Measurements from ENCODE around the gene SLC4A1AP. TPM values are rescaled to one million over a fixed set of nuclear protein-coding genes. Genes with fewer than 3 reads are reported as not detected.

The SLC4A1AP gene
- total and polyA plus RNA-seq, 2 of the 13 experiments (the other 11 are each of a cell fraction or from before 2014, with no cell fraction given) = 15.3 to 44.6 TPM

DNA sequence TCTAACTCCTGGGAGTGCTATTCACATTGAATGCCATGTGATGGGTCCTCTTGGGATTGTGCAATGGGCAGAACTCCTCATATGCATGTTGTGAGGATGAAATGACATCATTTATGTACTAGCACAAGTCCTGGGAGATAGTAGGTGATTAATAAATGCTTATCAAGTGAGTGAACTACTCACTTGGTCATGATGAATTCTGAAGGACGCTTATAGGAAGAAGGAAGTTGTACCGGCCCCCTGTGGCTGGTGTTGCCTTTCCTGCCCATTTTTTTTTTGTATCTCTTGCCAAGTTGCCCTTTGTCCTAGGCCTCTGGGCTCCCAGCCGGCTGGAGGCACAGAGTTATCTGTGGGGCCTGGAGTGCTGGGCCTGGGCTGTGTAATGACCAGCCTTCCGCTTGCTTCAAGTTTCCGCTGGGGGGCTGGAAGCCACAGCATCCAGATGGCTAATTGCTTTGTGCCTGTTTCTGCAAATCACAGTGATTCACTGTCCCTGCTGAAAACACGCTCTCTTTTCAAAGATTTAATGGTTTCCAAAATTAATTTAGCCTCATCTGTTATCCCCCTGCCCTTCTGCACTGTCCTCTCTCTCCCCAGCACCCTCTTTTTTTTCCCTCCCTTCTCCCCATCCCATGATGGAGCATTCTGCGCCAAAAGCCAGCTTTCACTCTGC is 74.1 kb downstream of the SLC4A1AP start (continued):
- TF ChIP-seq, protein P1, sequence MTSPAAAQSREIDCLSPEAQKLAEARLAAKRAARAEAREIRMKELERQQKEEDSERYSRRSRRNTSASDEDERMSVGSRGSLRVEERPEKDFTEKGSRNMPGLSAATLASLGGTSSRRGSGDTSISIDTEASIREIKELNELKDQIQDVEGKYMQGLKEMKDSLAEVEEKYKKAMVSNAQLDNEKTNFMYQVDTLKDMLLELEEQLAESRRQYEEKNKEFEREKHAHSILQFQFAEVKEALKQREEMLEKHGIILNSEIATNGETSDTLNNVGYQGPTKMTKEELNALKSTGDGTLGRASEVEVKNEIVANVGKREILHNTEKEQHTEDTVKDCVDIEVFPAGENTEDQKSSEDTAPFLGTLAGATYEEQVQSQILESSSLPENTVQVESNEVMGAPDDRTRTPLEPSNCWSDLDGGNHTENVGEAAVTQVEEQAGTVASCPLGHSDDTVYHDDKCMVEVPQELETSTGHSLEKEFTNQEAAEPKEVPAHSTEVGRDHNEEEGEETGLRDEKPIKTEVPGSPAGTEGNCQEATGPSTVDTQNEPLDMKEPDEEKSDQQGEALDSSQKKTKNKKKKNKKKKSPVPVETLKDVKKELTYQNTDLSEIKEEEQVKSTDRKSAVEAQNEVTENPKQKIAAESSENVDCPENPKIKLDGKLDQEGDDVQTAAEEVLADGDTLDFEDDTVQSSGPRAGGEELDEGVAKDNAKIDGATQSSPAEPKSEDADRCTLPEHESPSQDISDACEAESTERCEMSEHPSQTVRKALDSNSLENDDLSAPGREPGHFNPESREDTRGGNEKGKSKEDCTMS (CRISPR knock-in tag; conservative IDR thresholded peaks at IDR 0.05) = peak; percentile 76; the same call in 1 of the 2 replicates
- TF ChIP-seq AHR (CRISPR knock-in tag; IDR thresholded peaks at IDR 0.05) (no peak), ZMYM3 (CRISPR knock-in tag; IDR thresholded peaks at IDR 0.05) (peak; percentile 91), SMARCE1 (IDR thresholded peaks at IDR 0.05; ENCODE audit: borderline replicate concordance) (no peak), ZEB1 (IDR thresholded peaks at IDR 0.05; ENCODE audit: insufficient replicate concordance, low read depth) (peak; percentile 47), MATR3 (CRISPR knock-in tag; IDR thresholded peaks at IDR 0.05) (no peak), REL (CRISPR knock-in tag; conservative IDR thresholded peaks at IDR 0.05) (0 out of 2 replicates have a peak, but pooled peaks have one; percentile 41), SNRNP70 (IDR thresholded peaks at IDR 0.05; ENCODE audit: low read depth, low read length) (no peak), RAD51 (IDR thresholded peaks at IDR 0.05; ENCODE audit: borderline replicate concordance) (no peak), PCBP2 (optimal IDR thresholded peaks at IDR 0.05; ENCODE audit: low read depth, low read length, poor library complexity, severe bottlenecking) (no peak), ZNF660 (CRISPR knock-in tag; IDR thresholded peaks at IDR 0.05; ENCODE audit: borderline replicate concordance, low read depth) (no peak), POLR2AphosphoS5 (IDR thresholded peaks at IDR 0.05; ENCODE audit: low read depth, low read length) (no peak), ZNF530 (CRISPR knock-in tag; IDR thresholded peaks at IDR 0.05; ENCODE audit: low read depth) (no peak), ZNF326 (CRISPR knock-in tag; IDR thresholded peaks at IDR 0.05; ENCODE audit: borderline replicate concordance) (no peak), PTBP1 (IDR thresholded peaks at IDR 0.05; ENCODE audit: low read depth, low read length, poor library complexity, severe bottlenecking) (no peak), BHLHE40 (IDR thresholded peaks at IDR 0.05; ENCODE audit: low read length) (no peak), MTF1 (CRISPR knock-in tag; IDR thresholded peaks at IDR 0.05) (no peak), ZNF878 (CRISPR knock-in tag; IDR thresholded peaks at IDR 0.05) (no peak)
- TF ChIP-seq, protein P2, sequence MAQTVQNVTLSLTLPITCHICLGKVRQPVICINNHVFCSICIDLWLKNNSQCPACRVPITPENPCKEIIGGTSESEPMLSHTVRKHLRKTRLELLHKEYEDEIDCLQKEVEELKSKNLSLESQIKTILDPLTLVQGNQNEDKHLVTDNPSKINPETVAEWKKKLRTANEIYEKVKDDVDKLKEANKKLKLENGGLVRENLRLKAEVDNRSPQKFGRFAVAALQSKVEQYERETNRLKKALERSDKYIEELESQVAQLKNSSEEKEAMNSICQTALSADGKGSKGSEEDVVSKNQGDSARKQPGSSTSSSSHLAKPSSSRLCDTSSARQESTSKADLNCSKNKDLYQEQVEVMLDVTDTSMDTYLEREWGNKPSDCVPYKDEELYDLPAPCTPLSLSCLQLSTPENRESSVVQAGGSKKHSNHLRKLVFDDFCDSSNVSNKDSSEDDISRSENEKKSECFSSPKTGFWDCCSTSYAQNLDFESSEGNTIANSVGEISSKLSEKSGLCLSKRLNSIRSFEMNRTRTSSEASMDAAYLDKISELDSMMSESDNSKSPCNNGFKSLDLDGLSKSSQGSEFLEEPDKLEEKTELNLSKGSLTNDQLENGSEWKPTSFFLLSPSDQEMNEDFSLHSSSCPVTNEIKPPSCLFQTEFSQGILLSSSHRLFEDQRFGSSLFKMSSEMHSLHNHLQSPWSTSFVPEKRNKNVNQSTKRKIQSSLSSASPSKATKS (CRISPR knock-in tag; IDR thresholded peaks at IDR 0.05) = no peak
- TF ChIP-seq, protein P3, sequence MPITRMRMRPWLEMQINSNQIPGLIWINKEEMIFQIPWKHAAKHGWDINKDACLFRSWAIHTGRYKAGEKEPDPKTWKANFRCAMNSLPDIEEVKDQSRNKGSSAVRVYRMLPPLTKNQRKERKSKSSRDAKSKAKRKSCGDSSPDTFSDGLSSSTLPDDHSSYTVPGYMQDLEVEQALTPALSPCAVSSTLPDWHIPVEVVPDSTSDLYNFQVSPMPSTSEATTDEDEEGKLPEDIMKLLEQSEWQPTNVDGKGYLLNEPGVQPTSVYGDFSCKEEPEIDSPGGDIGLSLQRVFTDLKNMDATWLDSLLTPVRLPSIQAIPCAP (CRISPR knock-in tag; IDR thresholded peaks at IDR 0.05; ENCODE audit: low read depth) = no peak
- TF ChIP-seq, protein P4, sequence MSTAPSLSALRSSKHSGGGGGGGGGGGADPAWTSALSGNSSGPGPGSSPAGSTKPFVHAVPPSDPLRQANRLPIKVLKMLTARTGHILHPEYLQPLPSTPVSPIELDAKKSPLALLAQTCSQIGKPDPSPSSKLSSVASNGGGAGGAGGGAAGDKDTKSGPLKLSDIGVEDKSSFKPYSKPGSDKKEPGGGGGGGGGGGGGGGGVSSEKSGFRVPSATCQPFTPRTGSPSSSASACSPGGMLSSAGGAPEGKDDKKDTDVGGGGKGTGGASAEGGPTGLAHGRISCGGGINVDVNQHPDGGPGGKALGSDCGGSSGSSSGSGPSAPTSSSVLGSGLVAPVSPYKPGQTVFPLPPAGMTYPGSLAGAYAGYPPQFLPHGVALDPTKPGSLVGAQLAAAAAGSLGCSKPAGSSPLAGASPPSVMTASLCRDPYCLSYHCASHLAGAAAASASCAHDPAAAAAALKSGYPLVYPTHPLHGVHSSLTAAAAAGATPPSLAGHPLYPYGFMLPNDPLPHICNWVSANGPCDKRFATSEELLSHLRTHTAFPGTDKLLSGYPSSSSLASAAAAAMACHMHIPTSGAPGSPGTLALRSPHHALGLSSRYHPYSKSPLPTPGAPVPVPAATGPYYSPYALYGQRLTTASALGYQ (CRISPR knock-in tag; IDR thresholded peaks at IDR 0.05) = no peak; the same call in 1 of the 2 replicates
- TF ChIP-seq, protein P5, sequence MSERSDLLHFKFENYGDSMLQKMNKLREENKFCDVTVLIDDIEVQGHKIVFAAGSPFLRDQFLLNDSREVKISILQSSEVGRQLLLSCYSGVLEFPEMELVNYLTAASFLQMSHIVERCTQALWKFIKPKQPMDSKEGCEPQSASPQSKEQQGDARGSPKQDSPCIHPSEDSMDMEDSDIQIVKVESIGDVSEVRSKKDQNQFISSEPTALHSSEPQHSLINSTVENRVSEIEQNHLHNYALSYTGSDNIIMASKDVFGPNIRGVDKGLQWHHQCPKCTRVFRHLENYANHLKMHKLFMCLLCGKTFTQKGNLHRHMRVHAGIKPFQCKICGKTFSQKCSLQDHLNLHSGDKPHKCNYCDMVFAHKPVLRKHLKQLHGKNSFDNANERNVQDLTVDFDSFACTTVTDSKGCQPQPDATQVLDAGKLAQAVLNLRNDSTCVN (CRISPR knock-in tag; IDR thresholded peaks at IDR 0.05; ENCODE audit: borderline replicate concordance) = peak; percentile 67

Data from HepG2 (cell line).